T follicular helper cell (primary cell): ENCODE data around the gene TCF15.

Experiments used
- DNase-seq: peaks from one replicate; pipeline ENCODE4 v3.0.0-alpha.2; 2020; ENCODE audit warnings: low read depth

Gene TCF15

GRCh38 chr20:611047-611842, 1.1 kb upstream of the TCF15 start:
- DNase-seq = no peak

- no peak for DNase-seq
Observed at GRCh38 chr20:609371-609964, 641 bp downstream of the TCF15 start.

- DNase-seq = no peak
Observed at GRCh38 chr20:608970-609369, 1.1 kb downstream of the TCF15 start.

- no peak for DNase-seq
Observed at GRCh38 chr20:607476-607875, 2.6 kb downstream of the TCF15 start.

- no peak for DNase-seq
Observed at GRCh38 chr20:605237-605636, 4.9 kb downstream of the TCF15 start.

GRCh38 chr20:603116-603640, 6.9 kb downstream of the TCF15 start:
- DNase-seq = no peak

GRCh38 chr20:602111-602970, 7.8 kb downstream of the TCF15 start:
- DNase-seq = no peak

- no peak for DNase-seq
Observed at GRCh38 chr20:600736-601135, 9.4 kb downstream of the TCF15 start.

- DNase-seq = no peak
Observed at GRCh38 chr20:600141-600540, 10.0 kb downstream of the TCF15 start.

- DNase-seq = no peak
Observed at GRCh38 chr20:598133-598850, 11.8 kb downstream of the TCF15 start.

GRCh38 chr20:597560-597959, 12.5 kb downstream of the TCF15 start:
- DNase-seq = no peak

GRCh38 chr20:595330-596308, 14.5 kb downstream of the TCF15 start:
- no peak for DNase-seq

GRCh38 chr20:592506-592905, 17.6 kb downstream of the TCF15 start:
- DNase-seq = no peak

GRCh38 chr20:591941-592340, 18.2 kb downstream of the TCF15 start:
- no peak for DNase-seq

GRCh38 chr20:588932-589672, 21.0 kb downstream of the TCF15 start:
- DNase-seq = no peak

GRCh38 chr20:588476-588875, 21.6 kb downstream of the TCF15 start:
- no peak for DNase-seq

- no peak for DNase-seq
Observed at GRCh38 chr20:584971-585301, 25.2 kb downstream of the TCF15 start.

GRCh38 chr20:584161-584970, 25.7 kb downstream of the TCF15 start:
- DNase-seq = no peak

- no peak for DNase-seq
Observed at GRCh38 chr20:582204-582603, 27.9 kb downstream of the TCF15 start.
